Tibial artery (tissue), 4 donors: ENCODE results near the gene ZNF205.
"Not testable (repeated sequence)": the region's sequence is repeated elsewhere in the genome, so short reads cannot be mapped to it uniquely, and the experiment has no call there.

ENCODE experiments used
- DNase-seq, 2 donors: peaks; one replicate each; pipeline ENCODE4 v3.0.0-alpha.2; 2019
- H3K27ac ChIP-seq, 2 donors: fragments of 200-600 bp; sonication (generic) in 1 of 2; 1 replicate in 1 of 2; 2 replicates in 1 of 2; pipeline ENCODE4 v1.5.1; 2018 to 2019; ENCODE audit warnings: mild to moderate bottlenecking in 1 of 2
- H3K27me3 ChIP-seq, 2 donors: fragments of 200-600 bp; sonication (generic) in 1 of 2; one replicate each; pipeline versions ENCODE4 v1.5.1 to v1.6.0; 2016 to 2019
- H3K36me3 ChIP-seq, 3 donors: fragments of 200-600 bp; sonication (generic) in 2 of 3; one replicate each; pipeline ENCODE4 v1.5.1; 2016 to 2019; ENCODE audit warnings: mild to moderate bottlenecking in 2 of 3
- H3K4me1 ChIP-seq, 4 donors: fragments of 200-600 bp; sonication (generic) in 2 of 4; 1 replicate in 3 of 4; 2 replicates in 1 of 4; pipeline ENCODE4 v1.5.1; 2016 to 2019
- H3K4me3 ChIP-seq, 2 donors: fragments of 200-600 bp; sonication (generic) in 1 of 2; 1 replicate in 1 of 2; 2 replicates in 1 of 2; pipeline ENCODE4 v1.5.1; 2018 to 2019; ENCODE audit warnings: mild to moderate bottlenecking in 2 of 2
- H3K9me3 ChIP-seq, 3 donors: fragments of 200-600 bp; sonication (generic) in 1 of 3; one replicate each; pipeline ENCODE4 v1.5.1; 2016 to 2019
- CTCF ChIP-seq, 2 experiments: fragments of 200-600 bp in 1 of 2; fragments of 450-650 bp in 1 of 2; IDR thresholded peaks; one replicate each; pipeline ENCODE4 v1.5.1; 2017 to 2019; ENCODE audit warnings: antibody characterized with exemption in 2 of 2, mild to moderate bottlenecking in 1 of 2, moderate library complexity in 1 of 2
- intact Hi-C: fragments of 100-400 bp; cut with DNase I; formaldehyde crosslinking; loops from one replicate; pipeline ENCODE4 v1.15.0; 2023; ENCODE audit warnings: low total_unique reads

ZNF205 gene

GRCh38 chr16:3074860-3075522, 37.4 kb upstream of the ZNF205 start:
- Histone ChIP-seq H3K27me3 (peaks cover 0 to 17% of the 10 kb centered on the region in 2 donors), H3K27ac (no peak overlapping the region), H3K4me1 (no peaks in the 10 kb centered on the region), H3K9me3 (no peaks in the 10 kb centered on the region), H3K36me3 (no peaks in the 10 kb centered on the region), H3K4me3 (no peak overlapping the region)
- intact Hi-C loops = no loop called here
- no peak for DNase-seq
- TF ChIP-seq CTCF (IDR thresholded peaks at IDR 0.05) = no peak

- Histone ChIP-seq H3K4me3 (no peak overlapping the region), H3K36me3 (no peaks in the 10 kb centered on the region), H3K27me3 (peaks cover 0 to 17% of the 10 kb centered on the region in 2 donors), H3K4me1 (no peaks in the 10 kb centered on the region), H3K9me3 (no peaks in the 10 kb centered on the region), H3K27ac (no peak overlapping the region)
- TF ChIP-seq CTCF (IDR thresholded peaks at IDR 0.05) = no peak
- DNase-seq = no peak
- intact Hi-C loops = no loop called here
Observed at GRCh38 chr16:3075523-3075915, 36.9 kb upstream of the ZNF205 start.

DNA sequence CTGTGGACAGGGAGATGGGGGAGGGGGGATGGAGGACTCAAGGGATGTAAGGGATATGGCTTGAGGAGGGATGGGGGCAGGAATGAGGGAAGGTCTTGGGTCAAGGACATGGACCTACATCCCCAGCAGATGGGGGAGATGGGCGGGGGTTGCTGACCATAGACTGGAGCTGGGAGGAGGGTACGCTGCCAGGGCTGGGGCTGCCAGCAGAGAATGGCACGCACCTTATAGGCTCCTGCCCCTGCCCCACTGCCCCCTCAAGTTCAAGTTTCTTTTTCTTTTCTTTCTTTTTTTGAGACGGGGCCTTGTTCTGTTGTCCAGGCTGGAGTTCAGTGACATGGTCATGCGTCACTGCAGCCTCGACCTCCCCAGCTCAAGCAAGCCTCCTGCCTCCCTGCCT, 36.4 kb upstream of the ZNF205 start:
- DNase-seq, H3K9me3 ChIP-seq, H3K27ac ChIP-seq, H3K4me3 ChIP-seq, H3K4me1 ChIP-seq, H3K36me3 ChIP-seq, intact Hi-C loops: not testable (repeated sequence)
- H3K27me3 ChIP-seq = peaks cover 0 to 17% of the 10 kb centered on the region in 2 donors

GRCh38 chr16:3076577-3076976, 35.8 kb upstream of the ZNF205 start:
- Histone ChIP-seq H3K27ac (no peak overlapping the region), H3K27me3 (peaks cover 0 to 17% of the 10 kb centered on the region in 2 donors), H3K9me3 (no peaks in the 10 kb centered on the region), H3K4me1 (no peaks in the 10 kb centered on the region), H3K4me3 (no peak overlapping the region), H3K36me3 (no peaks in the 10 kb centered on the region)
- DNase-seq = no peak
- intact Hi-C loops = no loop called here
- no peak for TF ChIP-seq CTCF (IDR thresholded peaks at IDR 0.05)

- intact Hi-C loops = no loop called here
- no peaks in the 10 kb centered on the region for H3K4me1 ChIP-seq
Observed at GRCh38 chr16:3080024-3080423, 32.4 kb upstream of the ZNF205 start.

GRCh38 chr16:3081957-3082356, 30.4 kb upstream of the ZNF205 start:
- DNase-seq, H3K27ac ChIP-seq, intact Hi-C loops, H3K9me3 ChIP-seq, H3K36me3 ChIP-seq, H3K4me1 ChIP-seq, H3K27me3 ChIP-seq, H3K4me3 ChIP-seq: not testable (repeated sequence)

More at GRCh38 chr16:3080024-3080423, 32.4 kb upstream of the ZNF205 start:
- no peak overlapping the region for H3K4me3 ChIP-seq
- H3K9me3 ChIP-seq = no peaks in the 10 kb centered on the region
- H3K27me3 ChIP-seq = peaks cover 0 to 10% of the 10 kb centered on the region in 2 donors
- no peaks in the 10 kb centered on the region for H3K36me3 ChIP-seq
- H3K27ac ChIP-seq = no peak overlapping the region
- no peak for TF ChIP-seq CTCF (IDR thresholded peaks at IDR 0.05)
- DNase-seq = no peak

DNA sequence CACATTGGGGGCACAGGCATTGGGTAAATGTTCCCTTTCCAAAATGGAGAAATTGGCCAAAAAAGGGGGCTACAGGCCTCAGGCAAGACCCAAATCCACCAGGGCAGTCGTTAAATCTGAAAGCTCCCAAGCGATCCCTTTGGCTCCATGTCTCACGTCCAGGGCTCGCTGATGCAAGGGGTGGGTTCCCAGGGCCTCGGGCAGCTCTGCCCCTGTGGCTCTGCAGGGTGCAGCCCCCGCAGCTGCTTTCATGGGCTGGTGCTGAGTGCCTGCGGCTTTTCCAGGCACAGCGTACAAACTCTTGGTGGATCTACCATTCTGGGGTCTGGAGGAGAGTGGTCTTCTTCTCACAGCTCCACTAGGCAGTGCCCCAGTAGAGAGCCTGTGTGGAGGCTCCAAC, 29.0 kb upstream of the ZNF205 start:
- DNase-seq, H3K9me3 ChIP-seq, H3K36me3 ChIP-seq, intact Hi-C loops, H3K27ac ChIP-seq, H3K4me1 ChIP-seq, H3K4me3 ChIP-seq: not testable (repeated sequence)
- H3K27me3 ChIP-seq = peaks cover 0 to 17% of the 10 kb centered on the region in 2 donors
